ENCODE measurements around the gene FRMD8. TPM values are rescaled to one million over a fixed set of nuclear protein-coding genes. Genes with fewer than 3 reads are reported as not detected.
"Not testable (repeated sequence)": the region's sequence is repeated elsewhere in the genome, so short reads cannot be mapped to it uniquely, and the experiment has no call there.

FRMD8 gene
- total RNA-seq, 1 donor = 42.7 TPM

- no peak for DNase-seq (ENCODE audit: low read depth)
- TF ChIP-seq, protein P1, sequence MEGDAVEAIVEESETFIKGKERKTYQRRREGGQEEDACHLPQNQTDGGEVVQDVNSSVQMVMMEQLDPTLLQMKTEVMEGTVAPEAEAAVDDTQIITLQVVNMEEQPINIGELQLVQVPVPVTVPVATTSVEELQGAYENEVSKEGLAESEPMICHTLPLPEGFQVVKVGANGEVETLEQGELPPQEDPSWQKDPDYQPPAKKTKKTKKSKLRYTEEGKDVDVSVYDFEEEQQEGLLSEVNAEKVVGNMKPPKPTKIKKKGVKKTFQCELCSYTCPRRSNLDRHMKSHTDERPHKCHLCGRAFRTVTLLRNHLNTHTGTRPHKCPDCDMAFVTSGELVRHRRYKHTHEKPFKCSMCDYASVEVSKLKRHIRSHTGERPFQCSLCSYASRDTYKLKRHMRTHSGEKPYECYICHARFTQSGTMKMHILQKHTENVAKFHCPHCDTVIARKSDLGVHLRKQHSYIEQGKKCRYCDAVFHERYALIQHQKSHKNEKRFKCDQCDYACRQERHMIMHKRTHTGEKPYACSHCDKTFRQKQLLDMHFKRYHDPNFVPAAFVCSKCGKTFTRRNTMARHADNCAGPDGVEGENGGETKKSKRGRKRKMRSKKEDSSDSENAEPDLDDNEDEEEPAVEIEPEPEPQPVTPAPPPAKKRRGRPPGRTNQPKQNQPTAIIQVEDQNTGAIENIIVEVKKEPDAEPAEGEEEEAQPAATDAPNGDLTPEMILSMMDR (IDR thresholded peaks at IDR 0.05; ENCODE audit: insufficient read depth, low read length) = peak; percentile 0
- H3K4me3 ChIP-seq (ENCODE audit: low read depth, low read length) = no peak overlapping the region
These were observed 62.1 kb downstream of the FRMD8 start for GRCh38 chr11:65448418-65449105.

- DNase-seq (ENCODE audit: low read depth); H3K4me3 ChIP-seq (ENCODE audit: low read depth, low read length): not testable (repeated sequence)
These were observed 64.9 kb downstream of the FRMD8 start for GRCh38 chr11:65451301-65451700.

DNA sequence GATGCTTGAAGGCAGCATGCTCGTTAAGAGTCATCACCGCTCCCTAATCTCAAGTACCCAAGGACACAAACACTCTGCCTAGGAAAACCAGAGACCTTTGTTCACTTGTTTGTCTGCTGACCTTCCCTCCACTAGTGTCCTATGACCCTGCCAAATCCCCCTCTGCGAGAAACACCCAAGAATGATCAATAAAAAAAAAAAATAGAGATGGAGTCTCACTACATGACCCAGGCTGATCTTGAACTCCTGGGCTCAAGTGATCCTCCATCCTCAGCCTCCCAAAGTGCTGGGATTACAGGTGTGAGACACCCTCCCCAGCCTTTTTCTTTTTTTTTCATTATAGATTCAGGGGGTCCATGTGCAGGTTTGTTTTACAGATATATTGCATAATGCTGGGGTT, 65.8 kb downstream of the FRMD8 start:
- not testable (repeated sequence) for DNase-seq (ENCODE audit: low read depth); H3K4me3 ChIP-seq (ENCODE audit: low read depth, low read length)

GRCh38 chr11:65452806-65453490, 66.5 kb downstream of the FRMD8 start:
- TF ChIP-seq, protein P1 (IDR thresholded peaks at IDR 0.05; ENCODE audit: insufficient read depth, low read length) = no peak
- no peak overlapping the region for H3K4me3 ChIP-seq (ENCODE audit: low read depth, low read length)
- DNase-seq (ENCODE audit: low read depth) = peak; percentile 95

DNA sequence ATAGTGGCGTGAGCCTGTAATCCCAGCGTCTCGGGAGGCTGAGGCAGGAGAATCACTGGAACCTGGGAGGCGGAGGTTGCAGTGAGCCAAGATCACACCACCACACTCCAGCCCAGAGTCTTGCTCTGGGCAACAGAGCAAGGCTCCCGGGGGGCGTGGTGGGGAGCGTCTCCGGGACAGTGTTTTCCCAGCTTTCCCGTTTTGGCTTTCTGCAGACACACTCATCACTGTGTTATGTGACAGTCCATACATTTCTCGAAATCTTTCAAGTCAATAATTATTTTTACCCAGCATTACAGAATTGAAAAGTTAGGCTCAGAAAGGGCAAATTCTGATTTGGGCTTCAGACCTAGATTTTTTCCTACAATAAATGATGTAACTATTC, 67.9 kb downstream of the FRMD8 start:
- H3K4me3 ChIP-seq (ENCODE audit: low read depth, low read length) = peak overlapping the region; percentile 72
- TF ChIP-seq, protein P1 (IDR thresholded peaks at IDR 0.05; ENCODE audit: insufficient read depth, low read length) = no peak
- DNase-seq (ENCODE audit: low read depth) = peak; percentile 83

- DNase-seq (ENCODE audit: low read depth) = peak; percentile 83
- peak overlapping the region; percentile 72 for H3K4me3 ChIP-seq (ENCODE audit: low read depth, low read length)
These were observed 68.4 kb downstream of the FRMD8 start for GRCh38 chr11:65454696-65455456.

GRCh38 chr11:65456418-65456817, 70.0 kb downstream of the FRMD8 start:
- DNase-seq (ENCODE audit: low read depth) = no peak
- H3K4me3 ChIP-seq (ENCODE audit: low read depth, low read length) = no peak overlapping the region

More at GRCh38 chr11:65454696-65455456, 68.4 kb downstream of the FRMD8 start:
- TF ChIP-seq, protein P1 (IDR thresholded peaks at IDR 0.05; ENCODE audit: insufficient read depth, low read length) = no peak

More at GRCh38 chr11:65456418-65456817, 70.0 kb downstream of the FRMD8 start:
- TF ChIP-seq, protein P1 (IDR thresholded peaks at IDR 0.05; ENCODE audit: insufficient read depth, low read length) = no peak
